ENCODE results near the gene RNASEH1. TPM values are rescaled to one million over a fixed set of nuclear protein-coding genes. Genes with fewer than 3 reads are reported as not detected.

RNASEH1 gene
- total and polyA plus RNA-seq, 2 of the 8 experiments (the other 6 are each of a cell fraction or from before 2014, with no cell fraction given): 11.7 to 42.7 TPM

- TF ChIP-seq RBBP5 (IDR thresholded peaks at IDR 0.05; ENCODE audit: borderline replicate concordance, low read depth, low read length): no peak
- no peak for TF ChIP-seq KDM4A (IDR thresholded peaks at IDR 0.05; ENCODE audit: low read depth, low read length, severe bottlenecking)
- TF ChIP-seq CHD2 (IDR thresholded peaks at IDR 0.05; ENCODE audit: low read length): no peak
- no peak for TF ChIP-seq MAFK (IDR thresholded peaks at IDR 0.05; ENCODE audit: low read depth, low read length)
Measured at GRCh38 chr2:3598197-3598910, 40.2 kb upstream of the RNASEH1 start (continued).

All from H1 (cell line).